Measurements from ENCODE around the gene NFS1. TPM values are rescaled to one million over a fixed set of nuclear protein-coding genes. Genes with fewer than 3 reads are reported as not detected.

The NFS1 gene
- total RNA-seq, 1 experiment from 2014 or later: 44.6 TPM

DNA sequence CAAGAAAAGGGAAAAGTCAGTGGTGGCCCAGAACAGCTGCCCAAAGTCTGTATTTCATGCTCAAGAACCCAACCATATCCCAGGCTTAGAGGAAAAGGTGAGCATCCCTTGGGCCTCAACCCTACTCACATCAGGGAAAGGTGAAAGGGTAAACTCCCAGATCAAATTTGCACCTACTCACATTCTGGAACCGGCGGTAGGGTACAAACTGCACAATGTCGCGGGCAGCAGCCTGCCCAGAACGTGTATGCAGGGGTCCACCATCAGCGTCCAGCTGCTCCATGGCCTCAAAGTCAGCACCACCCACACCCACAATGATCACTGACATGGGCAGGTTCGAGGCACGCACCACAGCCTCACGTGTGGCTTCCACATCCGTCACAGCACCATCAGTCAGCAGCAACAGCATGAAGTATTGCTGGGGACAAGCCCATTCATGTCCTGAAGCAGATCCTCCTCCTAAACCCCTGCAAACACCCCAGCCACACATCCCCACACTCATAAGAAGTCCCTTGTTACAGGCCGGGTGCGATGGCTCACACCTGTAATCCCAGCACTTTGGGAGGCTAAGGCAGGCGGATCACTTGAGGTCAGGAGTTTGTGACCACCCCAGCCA lies 72.7 kb downstream of the NFS1 start:
- TF ChIP-seq, protein P1, sequence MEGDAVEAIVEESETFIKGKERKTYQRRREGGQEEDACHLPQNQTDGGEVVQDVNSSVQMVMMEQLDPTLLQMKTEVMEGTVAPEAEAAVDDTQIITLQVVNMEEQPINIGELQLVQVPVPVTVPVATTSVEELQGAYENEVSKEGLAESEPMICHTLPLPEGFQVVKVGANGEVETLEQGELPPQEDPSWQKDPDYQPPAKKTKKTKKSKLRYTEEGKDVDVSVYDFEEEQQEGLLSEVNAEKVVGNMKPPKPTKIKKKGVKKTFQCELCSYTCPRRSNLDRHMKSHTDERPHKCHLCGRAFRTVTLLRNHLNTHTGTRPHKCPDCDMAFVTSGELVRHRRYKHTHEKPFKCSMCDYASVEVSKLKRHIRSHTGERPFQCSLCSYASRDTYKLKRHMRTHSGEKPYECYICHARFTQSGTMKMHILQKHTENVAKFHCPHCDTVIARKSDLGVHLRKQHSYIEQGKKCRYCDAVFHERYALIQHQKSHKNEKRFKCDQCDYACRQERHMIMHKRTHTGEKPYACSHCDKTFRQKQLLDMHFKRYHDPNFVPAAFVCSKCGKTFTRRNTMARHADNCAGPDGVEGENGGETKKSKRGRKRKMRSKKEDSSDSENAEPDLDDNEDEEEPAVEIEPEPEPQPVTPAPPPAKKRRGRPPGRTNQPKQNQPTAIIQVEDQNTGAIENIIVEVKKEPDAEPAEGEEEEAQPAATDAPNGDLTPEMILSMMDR (IDR thresholded peaks at IDR 0.05; ENCODE audit: unreplicated experiment): no peak
- Mint-ChIP-seq H3K27ac (ENCODE audit: unreplicated experiment) (no peak overlapping the region), H3K9me3 (ENCODE audit: low read depth, unreplicated experiment) (no peaks in the 10 kb centered on the region), H3K4me1 (ENCODE audit: low read depth, unreplicated experiment) (no peaks in the 10 kb centered on the region), H3K36me3 (ENCODE audit: insufficient read depth, unreplicated experiment) (peaks cover 80% of the 10 kb centered on the region), H3K27me3 (ENCODE audit: unreplicated experiment) (no peaks in the 10 kb centered on the region), H3K4me3 (ENCODE audit: low read depth, unreplicated experiment) (no peak overlapping the region)
- DNase-seq: no peak
- no TSS peak for BruUV-seq (replicated peaks)
- intact Hi-C loops (cut with micrococcal nuclease; ENCODE audit: unreplicated experiment): no loop called here
- CTCF ChIA-PET: no interaction called here

DNA sequence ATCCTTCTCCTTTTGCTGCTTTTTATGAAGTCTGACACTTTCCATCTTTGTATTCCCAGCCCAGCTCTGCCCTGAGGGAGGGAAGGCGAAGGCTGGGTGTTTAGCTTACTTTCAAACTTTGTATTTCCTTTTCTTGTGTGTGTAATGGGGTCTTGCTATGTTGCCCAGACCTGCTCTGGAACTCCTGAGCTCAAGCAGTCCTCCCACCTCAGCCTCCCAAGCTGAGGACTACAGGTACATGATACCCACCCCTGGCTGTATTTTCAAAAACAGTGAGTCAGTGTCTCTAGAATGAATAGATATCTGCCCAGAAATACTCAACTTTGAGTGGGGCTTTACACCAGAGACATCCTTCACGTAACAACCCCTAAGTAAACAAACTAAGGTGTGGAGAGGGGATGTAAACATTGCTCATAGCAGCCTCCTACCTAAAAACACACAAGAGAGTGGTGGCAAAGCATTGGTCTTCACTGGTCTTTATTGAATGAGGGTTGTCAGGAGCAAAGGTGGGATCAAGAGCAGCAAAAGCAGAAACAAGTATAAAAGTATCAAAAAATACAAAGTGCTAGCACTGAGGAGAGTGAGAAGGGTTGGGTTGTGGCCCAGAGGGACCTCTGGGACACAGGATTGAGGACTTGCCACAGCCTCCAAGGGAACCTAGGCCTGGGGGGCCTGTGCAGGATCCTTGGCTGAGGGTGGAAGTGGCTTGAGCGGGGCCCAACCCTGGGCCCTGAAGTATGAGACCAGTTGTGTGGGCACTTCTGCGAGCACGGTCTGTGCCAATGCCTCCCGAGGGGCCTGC lies 73.4 kb downstream of the NFS1 start:
- Mint-ChIP-seq H3K4me3 (ENCODE audit: low read depth, unreplicated experiment) (no peak overlapping the region), H3K4me1 (ENCODE audit: low read depth, unreplicated experiment) (no peaks in the 10 kb centered on the region), H3K36me3 (ENCODE audit: insufficient read depth, unreplicated experiment) (peaks cover 82% of the 10 kb centered on the region), H3K27me3 (ENCODE audit: unreplicated experiment) (no peaks in the 10 kb centered on the region), H3K9me3 (ENCODE audit: low read depth, unreplicated experiment) (no peaks in the 10 kb centered on the region), H3K27ac (ENCODE audit: unreplicated experiment) (peak overlapping the region; percentile 8)
- BruUV-seq (replicated peaks): TSS peak; percentile 49
- TF ChIP-seq, protein P1 (IDR thresholded peaks at IDR 0.05; ENCODE audit: unreplicated experiment): no peak
- intact Hi-C loops (cut with micrococcal nuclease; ENCODE audit: unreplicated experiment): no loop called here
- no peak for DNase-seq
- CTCF ChIA-PET: interaction anchor here (0.6 kb wide), 1 partner anchor 1425 kb away, joined by 3 read pairs; no protein-coding TSS in a partner anchor

DNA sequence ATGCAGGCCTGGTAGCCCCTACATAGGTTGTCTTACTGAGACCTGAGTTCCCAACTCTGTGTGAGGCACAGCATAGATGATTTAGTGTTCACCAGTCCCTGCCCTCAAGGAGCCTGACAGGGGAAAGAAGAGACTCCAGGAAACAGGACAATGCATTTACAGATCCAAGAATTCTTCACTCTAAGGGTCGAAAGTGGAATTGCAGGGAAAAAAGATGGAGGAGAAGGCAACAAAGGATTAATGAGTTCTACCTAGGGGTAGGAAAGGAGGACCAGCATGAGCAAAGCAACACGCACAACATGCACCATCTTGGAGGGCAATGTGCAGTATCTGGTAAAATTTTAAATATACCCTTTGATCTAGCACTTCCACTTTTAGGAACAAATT lies 77.6 kb downstream of the NFS1 start:
- BruUV-seq (replicated peaks): no TSS peak
- Mint-ChIP-seq H3K4me3 (ENCODE audit: low read depth, unreplicated experiment) (no peak overlapping the region), H3K4me1 (ENCODE audit: low read depth, unreplicated experiment) (peaks cover 31% of the 10 kb centered on the region), H3K27me3 (ENCODE audit: unreplicated experiment) (no peaks in the 10 kb centered on the region), H3K36me3 (ENCODE audit: insufficient read depth, unreplicated experiment) (peaks cover 88% of the 10 kb centered on the region), H3K27ac (ENCODE audit: unreplicated experiment) (no peak overlapping the region), H3K9me3 (ENCODE audit: low read depth, unreplicated experiment) (no peaks in the 10 kb centered on the region)
- no peak for DNase-seq
- CTCF ChIA-PET: interaction anchor here (1.2 kb wide), 1 partner anchor 53 kb away, joined by 6 read pairs; no protein-coding TSS in a partner anchor
- intact Hi-C loops (cut with micrococcal nuclease; ENCODE audit: unreplicated experiment): no loop called here
- TF ChIP-seq, protein P1 (IDR thresholded peaks at IDR 0.05; ENCODE audit: unreplicated experiment): peak; percentile 18

DNA sequence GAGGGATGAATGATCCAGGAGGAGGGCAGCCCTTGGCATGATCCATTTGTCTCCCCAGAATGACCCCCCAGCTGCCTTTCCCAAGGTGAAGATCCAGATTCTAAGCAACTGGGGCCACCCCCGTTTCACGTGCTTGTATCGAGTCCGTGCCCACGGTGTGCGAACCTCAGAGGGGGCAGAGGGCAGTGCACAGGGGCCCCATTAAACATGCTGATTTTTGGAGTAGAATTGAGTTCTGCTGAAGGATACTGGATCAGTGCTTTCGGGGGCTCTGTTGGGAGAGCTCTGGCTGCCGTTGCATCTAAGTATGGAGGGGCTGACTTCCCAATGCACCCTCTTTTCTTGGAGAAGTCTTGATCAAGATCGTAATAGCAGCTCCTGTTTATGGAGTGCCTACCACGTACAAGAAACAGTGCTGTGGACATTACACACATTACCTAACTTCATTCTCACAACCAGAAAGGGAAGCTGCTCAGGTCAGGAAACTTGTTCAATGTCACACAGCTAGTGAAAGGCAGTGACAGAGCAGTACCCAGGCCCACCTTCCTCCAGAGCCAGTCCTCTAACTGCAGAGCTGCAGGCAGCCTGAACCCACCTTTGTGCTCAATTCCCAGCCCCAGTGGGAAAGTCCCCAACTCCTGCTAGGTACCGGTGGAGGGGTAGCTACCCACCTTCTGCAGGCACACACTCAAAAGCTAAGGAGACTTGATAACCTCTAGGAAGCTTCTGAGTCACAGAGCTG lies 78.2 kb downstream of the NFS1 start:
- CTCF ChIA-PET: interaction anchor here (1.2 kb wide), 1 partner anchor 52 kb away, joined by 6 read pairs; no protein-coding TSS in a partner anchor

More for the DNA sequence above, 78.2 kb downstream of the NFS1 start:
- Mint-ChIP-seq H3K9me3 (ENCODE audit: low read depth, unreplicated experiment) (no peaks in the 10 kb centered on the region), H3K27me3 (ENCODE audit: unreplicated experiment) (no peaks in the 10 kb centered on the region), H3K4me3 (ENCODE audit: low read depth, unreplicated experiment) (no peak overlapping the region), H3K4me1 (ENCODE audit: low read depth, unreplicated experiment) (peaks cover 32% of the 10 kb centered on the region), H3K36me3 (ENCODE audit: insufficient read depth, unreplicated experiment) (peaks cover 88% of the 10 kb centered on the region), H3K27ac (ENCODE audit: unreplicated experiment) (no peak overlapping the region)
- intact Hi-C loops (cut with micrococcal nuclease; ENCODE audit: unreplicated experiment): no loop called here
- BruUV-seq (replicated peaks): no TSS peak
- no peak for DNase-seq
- TF ChIP-seq, protein P1 (IDR thresholded peaks at IDR 0.05; ENCODE audit: unreplicated experiment): no peak

Measured in Calu3 (cell line).